HG02840 (cell line): ENCODE results near the gene NOL4L.
"Not testable (repeated sequence)": the region's sequence is repeated elsewhere in the genome, so short reads cannot be mapped to it uniquely, and the experiment has no call there.

Experiments
- ATAC-seq: cut with Tn5 transposase; IDR thresholded peaks from one replicate; pipeline ENCODE4 v1.9.1; 2021; ENCODE audit warnings: mild to moderate bottlenecking, moderate library complexity, moderate number of reproducible peaks; ENCODE audit not compliant: unreplicated experiment, low FRiP score

NOL4L gene

DNA sequence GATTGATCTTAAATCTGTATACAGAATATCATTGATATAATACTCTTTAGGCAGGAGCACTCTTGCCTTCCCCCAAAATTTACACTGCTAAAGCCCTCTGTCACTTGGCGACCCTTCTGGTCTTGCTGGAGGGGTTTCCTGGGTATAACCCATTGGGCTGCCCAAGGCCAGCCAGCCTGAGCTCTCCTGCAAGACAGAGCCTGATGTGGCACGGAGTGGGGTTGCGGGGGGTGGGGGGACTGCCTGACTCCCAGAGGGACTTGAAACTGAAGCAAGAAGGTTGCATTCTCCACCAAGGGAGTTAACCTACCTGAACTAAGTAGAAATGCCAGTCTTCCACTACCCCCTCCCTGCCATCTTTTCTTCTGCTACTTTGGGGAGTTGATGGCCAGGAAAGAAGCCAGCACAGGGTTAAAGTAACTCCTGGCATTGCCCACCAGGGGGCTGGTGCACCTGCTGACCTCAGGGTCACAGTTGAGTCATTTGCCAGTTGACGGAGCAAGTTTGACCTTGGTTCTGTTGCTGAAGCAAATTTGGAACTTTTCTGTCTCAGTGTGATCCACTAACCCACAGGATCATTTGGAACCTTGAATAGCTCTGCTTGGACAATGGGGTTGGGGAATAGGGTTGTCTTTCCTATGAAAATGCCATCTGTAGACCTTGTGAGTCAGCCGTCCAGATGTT, 147.6 kb downstream of the NOL4L start:
- no peak for ATAC-seq

DNA sequence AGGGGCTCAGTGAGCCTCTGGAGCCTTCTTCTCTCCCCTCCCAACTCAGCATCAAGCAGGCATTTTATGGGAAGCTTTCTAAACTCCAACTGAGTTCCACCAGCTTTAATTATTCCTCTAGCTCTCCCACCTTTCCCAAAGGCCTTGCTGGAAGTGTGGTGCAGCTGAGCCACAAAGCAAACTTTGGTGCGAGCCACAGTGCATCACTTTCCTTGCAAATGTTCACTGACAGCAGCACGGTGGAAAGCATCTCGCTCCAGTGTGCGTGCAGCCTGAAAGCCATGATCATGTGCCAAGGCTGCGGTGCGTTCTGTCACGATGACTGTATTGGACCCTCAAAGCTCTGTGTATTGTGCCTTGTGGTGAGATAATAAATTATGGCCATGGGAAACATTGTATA, 148.2 kb downstream of the NOL4L start:
- no peak for ATAC-seq

DNA sequence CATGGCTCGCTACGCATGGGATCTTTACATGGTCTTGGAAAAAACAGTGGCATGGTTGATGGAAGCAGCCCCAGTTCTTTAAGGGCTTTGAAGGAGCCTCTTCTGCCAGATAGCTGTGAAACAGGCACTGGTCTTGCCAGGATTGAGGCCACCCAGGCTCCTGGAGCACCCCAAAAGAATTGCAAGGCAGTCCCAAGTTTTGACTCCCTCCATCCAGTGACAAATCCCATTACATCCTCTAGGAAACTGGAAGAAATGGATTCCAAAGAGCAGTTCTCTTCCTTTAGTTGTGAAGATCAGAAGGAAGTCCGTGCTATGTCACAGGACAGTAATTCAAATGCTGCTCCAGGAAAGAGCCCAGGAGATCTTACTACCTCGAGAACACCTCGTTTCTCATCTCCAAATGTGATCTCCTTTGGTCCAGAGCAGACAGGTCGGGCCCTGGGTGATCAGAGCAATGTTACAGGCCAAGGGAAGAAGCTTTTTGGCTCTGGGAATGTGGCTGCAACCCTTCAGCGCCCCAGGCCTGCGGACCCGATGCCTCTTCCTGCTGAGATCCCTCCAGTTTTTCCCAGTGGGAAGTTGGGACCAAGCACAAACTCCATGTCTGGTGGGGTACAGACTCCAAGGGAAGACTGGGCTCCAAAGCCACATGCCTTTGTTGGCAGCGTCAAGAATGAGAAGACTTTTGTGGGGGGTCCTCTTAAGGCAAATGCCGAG, 148.8 kb downstream of the NOL4L start:
- ATAC-seq = no peak

DNA sequence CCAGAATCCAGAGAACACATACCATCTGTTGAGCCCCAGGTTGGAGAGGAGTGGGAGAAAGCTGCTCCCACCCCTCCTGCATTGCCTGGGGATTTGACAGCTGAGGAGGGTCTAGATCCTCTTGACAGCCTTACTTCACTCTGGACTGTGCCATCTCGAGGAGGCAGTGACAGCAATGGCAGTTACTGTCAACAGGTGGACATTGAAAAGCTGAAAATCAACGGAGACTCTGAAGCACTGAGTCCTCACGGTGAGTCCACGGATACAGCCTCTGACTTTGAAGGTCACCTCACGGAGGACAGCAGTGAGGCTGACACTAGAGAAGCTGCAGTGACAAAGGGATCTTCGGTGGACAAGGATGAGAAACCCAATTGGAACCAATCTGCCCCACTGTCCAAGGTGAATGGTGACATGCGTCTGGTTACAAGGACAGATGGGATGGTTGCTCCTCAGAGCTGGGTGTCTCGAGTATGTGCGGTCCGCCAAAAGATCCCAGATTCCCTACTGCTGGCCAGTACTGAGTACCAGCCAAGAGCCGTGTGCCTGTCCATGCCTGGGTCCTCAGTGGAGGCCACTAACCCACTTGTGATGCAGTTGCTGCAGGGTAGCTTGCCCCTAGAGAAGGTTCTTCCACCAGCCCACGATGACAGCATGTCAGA, 149.6 kb downstream of the NOL4L start:
- ATAC-seq = no peak

DNA sequence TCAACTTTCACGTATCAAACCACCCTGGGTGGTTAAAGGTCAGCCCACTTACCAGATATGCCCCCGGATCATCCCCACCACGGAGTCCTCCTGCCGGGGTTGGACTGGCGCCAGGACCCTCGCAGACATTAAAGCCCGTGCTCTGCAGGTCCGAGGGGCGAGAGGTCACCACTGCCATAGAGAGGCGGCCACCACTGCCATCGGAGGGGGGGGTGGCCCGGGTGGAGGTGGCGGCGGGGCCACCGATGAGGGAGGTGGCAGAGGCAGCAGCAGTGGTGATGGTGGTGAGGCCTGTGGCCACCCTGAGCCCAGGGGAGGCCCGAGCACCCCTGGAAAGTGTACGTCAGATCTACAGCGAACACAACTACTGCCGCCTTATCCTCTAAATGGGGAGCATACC, 150.7 kb downstream of the NOL4L start:
- ATAC-seq = no peak

DNA sequence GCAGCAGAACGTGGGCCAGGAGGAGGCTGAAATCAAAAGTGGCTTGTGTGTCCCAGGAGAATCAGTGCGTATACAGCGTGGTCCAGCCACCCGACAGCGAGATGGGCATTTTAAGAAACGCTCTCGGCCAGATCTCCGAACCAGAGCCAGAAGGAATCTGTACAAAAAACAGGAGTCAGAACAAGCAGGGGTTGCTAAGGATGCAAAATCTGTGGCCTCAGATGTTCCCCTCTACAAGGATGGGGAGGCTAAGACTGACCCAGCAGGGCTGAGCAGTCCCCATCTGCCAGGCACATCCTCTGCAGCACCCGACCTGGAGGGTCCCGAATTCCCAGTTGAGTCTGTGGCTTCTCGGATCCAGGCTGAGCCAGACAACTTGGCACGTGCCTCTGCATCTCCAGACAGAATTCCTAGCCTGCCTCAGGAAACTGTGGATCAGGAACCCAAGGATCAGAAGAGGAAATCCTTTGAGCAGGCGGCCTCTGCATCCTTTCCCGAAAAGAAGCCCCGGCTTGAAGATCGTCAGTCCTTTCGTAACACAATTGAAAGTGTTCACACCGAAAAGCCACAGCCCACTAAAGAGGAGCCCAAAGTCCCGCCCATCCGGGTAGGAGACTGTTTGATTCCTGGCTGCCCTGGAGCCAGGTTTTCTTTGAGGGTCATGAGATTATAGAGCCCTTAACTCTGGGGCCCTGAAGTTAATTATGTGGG, 151.7 kb downstream of the NOL4L start:
- ATAC-seq = no peak

DNA sequence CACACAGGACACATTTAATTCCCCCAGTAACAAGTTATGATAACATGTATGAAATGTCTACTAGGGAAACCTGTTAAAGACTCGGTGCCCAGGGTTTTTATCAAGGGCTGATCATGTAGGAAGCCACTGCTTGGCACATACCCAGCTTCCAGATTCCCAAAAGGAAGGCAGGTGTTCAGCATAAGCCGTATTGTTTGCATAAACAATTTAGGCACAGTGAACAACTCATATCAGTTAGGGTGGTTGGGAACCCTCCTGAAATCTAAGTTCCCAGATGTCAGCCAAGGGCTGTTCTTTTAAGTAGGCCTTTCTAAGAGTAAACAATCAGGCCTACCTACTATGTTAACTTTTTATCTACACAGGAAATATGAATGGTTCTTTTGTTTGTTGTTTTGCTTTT, 152.9 kb downstream of the NOL4L start:
- no peak for ATAC-seq

DNA sequence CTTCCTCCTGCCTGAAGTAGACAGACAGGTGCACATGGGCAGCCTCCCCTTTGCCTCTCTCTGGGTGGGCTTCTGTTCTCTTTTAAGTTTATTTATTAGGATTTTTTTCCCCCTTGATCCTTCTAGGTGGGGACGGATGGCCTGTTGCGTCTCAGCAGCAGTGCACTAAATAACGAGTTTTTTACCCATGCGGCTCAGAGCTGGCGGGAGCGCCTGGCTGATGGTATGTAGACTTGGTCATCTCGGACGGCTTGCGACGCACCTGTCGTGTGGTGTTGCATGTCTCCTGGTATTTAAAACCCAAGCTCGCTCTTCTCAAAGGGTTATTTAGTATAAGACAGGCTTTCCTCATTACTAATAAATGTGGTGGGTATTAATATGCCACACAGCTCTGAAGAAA, 153.7 kb downstream of the NOL4L start:
- no peak for ATAC-seq

DNA sequence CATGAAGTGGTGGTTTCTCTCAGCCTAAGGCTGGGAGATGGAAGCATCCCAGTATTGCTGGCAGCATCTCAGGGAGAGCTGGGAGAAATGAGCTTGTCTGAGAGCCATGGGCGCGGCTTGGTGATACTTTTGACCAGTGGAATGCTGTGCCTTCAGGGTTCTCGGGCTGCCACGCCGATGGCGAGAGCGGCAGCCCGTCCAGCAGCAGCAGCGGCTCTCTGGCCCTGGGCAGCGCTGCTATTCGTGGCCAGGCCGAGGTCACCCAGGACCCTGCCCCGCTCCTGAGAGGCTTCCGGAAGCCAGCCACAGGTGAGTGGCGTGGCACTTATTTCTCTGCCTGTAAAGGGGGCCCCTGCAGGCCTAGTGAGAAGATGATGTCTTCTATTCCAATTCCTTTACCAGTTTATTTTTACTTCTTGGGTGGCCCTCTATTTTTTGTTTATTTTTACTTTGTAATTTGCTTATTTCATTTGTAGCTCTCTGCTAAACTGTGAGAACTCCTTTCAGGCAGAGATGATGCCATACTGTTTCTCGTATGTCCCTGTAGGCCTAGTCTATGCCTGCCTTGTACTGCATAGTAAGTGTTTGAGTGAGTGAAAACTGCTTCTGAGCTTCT, 155.3 kb downstream of the NOL4L start:
- no peak for ATAC-seq

DNA sequence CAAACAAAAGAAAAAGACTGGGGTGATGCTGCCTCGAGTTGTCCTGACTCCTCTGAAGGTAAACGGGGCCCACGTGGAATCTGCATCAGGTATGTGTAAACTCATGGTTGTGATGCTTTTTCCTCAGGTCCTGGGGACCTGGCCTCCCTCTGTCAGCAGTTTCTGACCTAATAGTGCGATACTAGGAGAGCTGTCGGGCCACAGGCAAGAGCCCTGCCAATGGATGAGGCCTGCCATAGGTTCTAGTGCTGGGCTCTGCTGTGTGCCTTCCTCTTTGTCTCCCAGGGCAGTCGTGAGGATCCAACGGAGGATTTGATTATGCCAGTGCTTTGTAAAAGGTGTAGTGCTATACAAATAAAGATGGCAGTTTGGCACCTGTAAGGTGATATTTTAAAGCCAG, 155.8 kb downstream of the NOL4L start:
- no peak for ATAC-seq

DNA sequence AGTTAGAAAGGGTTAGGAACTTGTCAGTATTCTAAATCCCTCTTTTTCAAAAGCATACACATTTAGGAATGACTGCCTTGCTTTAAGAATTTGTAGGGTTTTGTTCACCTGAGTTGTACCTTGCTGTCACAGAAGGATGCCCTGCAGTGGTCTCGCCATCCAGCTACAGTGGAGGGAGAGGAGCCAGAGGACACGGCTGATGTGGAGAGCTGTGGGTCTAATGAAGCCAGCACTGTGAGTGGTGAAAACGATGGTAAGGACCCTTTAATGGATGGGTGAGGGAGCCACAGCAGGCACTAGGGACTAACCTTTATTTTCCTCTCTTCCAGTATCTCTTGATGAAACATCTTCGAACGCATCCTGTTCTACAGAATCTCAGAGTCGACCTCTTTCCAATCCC, 157.1 kb downstream of the NOL4L start:
- no peak for ATAC-seq

DNA sequence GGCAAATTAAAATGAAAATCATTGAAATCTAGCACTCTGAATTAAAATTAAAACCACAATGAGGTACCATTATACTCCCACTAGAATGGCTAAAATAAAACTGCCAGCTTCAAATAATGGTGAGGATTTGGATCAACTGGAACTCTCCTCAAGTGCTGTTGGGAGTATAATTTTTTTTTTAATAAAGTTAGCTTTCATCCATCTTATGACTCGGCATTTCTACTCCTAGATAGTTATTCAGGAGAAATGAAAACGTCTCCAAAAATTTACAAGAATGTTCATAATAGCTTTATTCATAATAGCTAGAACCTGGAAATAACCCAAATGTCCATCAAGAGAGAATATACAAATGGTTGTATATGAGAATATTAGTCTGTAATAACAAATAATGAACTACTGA, 163.8 kb downstream of the NOL4L start:
- no peak for ATAC-seq

DNA sequence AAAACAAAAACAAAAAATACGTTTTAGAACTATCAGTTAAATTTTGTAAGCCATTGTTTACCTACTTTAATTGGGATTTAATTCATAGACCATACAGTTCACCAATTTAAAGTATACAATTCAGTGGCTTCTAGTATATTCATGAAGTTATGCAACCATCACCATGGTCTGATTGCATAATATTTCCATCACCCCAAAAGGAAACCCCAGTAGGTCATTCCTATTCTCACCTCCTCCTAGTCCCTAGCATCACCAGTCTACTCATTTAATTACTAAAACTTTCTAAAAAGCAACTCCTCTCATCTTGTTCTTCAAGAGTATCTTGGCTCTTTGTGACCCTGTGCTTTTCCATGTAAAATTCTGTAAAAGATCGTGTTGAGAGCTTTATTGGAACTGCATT, 166.8 kb downstream of the NOL4L start:
- no peak for ATAC-seq

DNA sequence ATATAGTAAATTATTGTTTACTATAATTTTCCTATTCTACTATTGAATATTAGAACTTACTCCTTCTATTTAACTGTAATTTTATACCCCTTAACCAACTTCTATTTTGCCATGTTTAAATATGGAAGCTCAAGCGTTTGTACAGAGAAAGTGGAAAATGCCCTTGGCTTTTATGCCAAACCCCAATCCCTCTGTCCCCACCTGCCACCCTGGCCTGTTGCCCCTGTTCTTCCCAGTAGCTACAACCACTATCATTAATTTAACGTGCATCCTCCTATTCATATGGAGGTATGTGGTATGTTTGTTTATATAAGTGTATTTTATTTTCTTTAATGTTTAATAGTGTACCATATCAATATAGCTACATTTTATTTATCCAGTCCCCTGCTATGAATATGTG, 168.9 kb downstream of the NOL4L start:
- no peak for ATAC-seq

DNA sequence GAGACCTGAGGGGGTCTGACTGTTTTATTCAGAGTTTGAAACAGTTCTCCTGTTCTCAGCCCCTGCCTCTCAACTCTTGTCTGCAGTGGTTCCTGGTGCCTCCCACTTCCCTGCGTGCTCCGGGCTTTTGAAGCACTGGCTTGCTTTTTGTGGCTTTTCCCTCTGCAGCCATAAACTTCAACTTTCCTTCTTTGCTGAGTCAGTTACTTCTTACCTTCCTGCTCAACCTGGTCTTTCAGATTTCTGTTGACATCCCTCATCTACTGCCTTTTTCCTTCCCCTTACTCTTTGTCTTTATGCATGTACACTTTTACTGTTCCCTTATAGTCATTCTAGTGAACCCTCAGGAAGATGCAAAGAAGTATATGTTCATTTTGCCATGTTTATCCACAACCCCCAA, 169.6 kb downstream of the NOL4L start:
- ATAC-seq = no peak

DNA sequence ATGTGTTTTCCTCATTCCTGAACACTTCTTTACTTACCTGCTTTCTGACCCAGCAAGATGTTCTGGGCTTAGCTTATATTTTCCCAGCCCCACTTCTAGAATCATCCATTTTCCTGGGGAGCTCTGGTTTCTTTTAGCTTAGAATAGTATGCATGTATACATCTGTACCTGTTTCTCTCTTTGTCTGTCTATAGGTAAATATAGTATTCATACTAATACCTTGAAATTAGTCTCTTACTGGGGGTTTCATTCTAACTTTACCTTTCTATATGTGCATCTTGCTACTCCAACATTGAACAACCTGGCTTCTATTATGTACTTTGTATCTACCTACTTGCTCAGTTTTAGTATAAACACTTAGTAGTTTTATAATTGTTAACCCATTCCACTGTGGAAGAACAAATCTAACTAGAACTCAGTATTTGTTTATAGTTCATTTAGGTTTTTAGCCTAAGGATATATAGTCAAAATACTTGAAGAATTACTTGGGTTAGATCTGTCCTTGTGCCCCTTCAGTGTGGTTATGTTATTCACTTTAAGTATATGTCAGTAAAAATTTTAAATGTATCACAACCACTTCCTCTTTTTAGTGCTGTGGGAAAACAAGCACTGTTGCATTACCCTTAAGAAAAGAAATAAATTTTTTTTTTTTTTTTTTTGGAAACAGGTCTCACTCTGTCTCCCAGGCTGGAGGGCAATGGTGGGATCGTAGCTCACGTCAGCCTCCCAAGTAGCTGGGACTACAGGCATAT, 173.0 kb downstream of the NOL4L start:
- ATAC-seq = no peak

DNA sequence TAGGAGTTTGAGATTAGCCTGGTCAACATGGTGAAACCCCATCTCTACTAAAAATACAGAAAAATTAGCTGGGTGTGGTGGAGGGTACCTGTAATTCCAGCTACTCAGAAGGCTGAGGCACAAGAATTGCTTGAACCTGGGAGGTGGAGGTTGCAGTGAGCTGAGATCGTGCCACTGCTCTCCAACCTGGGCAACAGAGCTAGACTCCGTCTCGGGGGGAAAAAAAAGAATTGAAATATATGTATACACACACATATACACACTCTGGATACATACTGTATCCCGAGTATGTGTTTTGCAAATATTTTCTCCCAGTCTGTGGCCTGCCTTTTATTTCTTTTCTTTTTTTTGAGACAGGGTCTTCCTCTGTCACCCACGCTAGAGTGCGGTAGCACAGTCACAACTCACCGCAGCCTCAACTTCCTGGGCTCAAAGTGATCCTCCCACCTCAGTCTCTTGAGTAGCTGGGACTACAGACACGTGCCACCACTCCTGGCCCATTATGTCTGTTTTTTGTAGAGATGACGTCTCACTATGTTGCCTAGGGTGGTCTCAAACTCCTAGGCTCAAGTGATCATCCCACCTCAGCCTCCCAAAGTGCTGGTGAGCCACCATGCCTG, 177.9 kb downstream of the NOL4L start:
- ATAC-seq = not testable (repeated sequence)

DNA sequence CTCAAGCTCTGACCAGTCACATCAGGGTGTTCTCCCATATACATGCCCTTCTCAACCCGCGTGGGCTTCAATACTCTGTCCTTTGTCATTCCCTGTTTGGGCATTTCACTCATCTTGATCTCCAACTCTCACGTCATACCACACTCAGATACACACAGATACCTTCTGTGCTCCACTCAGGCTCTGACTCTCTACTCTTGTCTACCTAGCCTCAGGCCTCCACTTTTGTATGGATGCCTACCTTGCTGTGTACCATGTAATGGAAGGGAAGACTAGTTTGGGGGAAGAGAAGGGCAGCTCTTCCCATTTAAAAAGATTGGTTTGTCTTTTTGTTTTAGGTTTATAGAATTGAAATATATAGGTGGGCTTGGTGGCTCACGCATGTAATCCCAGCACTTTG, 178.4 kb downstream of the NOL4L start:
- no peak for ATAC-seq

DNA sequence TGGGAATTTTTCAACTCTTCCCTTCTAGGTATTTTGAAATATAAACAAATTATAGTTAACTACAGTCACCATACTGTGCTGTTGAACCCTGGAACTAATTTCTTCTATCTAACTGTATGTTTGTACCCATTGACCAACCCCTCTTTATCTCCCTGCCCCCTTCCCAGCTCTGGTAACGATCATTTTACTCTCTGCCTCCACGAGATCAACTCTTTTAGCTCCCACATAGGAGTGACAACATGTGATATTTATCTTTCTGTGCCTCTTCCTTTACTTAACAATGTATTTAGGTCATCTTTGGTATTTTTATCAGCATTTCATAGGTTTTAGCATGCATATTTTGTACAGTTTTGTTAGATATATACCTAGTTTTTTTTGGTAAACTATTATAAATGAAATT, 181.1 kb downstream of the NOL4L start:
- ATAC-seq = no peak

DNA sequence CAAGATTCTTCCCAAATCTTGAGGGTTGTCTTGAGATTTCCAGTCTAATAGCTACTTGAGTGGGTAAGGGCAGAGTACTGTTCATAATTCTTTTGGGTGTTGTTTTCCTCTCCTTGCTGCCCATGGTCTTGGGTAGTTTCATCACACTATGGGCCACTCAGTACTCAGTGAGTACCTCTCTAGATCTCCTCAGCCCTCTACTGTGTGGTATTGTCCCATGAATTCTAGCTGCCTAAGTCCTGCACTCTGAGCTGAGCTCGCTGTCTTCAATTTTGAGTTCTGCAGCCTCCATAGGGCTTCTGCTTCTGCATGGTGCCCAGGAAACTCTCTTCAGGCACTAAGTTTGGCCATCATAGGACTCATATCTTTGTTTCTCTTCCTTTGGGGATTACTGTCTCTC, 184.7 kb downstream of the NOL4L start:
- no peak for ATAC-seq
